GM23248 (cell line): ENCODE measurements around the gene IQCF6.

ENCODE experiments used
- EZH2 ChIP-seq: fragments of 200-600 bp; sonication (generic); IDR thresholded peaks from 2 replicates; pipeline ENCODE4 v1.6.1; 2018; ENCODE audit warnings: antibody characterized with exemption, mild to moderate bottlenecking; ENCODE audit not compliant: insufficient read depth, poor library complexity, severe bottlenecking
- EZH2phosphoT487 ChIP-seq: fragments of 200-600 bp; sonication (generic); IDR thresholded peaks from 2 replicates; pipeline ENCODE4 v1.6.1; 2018; ENCODE audit warnings: antibody characterized with exemption, moderate library complexity, mild to moderate bottlenecking, low read depth; ENCODE audit not compliant: insufficient read depth

DNA sequence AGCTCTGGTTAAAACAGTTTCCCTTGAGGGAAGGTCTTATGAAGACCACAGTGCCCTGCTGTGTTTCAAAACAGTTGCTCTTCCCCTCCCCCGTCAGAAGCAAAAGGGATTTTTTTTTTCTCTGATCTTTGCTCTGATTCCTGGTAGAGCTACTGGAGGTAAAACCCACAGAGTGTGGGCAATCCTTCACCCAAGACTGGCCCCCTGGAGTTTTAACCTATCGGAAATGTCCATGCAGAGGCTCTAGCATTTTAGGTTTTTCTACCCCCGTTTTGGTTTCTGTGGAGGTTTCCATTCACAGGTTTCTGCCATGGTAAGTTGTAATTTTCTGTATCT lies 44.5 kb downstream of the IQCF6 start:
- no peak for TF ChIP-seq EZH2
- TF ChIP-seq EZH2phosphoT487: no peak
